Anterior cingulate cortex (tissue), 58 donors: Measurements from ENCODE around the gene TCF19.

Source experiments
- DNase-seq, 58 donors: peaks; one replicate each; lab custom pipeline; 2025; lab: John Stamatoyannopoulos, UW

TCF19 gene

DNA sequence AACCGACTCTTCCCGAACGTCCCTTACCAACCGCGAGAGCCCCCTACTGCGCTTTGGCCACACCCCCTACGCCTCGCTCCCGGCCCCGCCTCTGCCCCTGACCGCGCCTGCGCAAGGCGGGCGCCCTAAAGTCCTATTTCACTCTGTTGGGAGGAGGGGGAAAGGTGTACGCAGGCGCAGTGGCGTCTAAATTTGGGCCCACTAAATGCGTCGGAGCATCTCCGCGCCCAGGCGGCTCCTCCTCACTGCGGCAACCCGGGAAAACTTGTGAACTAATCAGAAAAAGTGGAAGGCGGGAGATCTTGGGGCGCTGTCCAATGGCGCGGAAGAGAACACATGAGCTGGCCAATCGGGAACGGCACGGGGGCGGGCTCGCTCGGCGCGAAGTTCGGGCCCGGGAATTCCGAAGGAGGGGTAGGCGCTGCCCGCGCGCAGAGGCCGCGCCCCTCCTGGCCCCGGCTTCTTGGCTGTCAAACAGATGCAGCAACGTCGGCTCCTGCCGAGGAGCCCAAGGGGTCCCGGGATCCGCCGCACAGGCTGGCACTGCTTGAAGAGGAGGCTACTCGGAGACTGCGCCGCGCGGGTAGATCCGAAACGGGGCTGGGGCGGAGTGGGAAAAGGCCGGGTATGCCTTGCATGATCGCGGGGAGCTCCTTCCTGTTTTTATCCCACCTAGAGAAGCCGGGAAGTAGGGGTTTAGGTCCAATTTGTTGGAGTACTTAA, at the start of gene TCF19:
Gene TCF19, plus strand, starts transcription at position 450 of the 723 bp plus-strand sequence. CDS start 881 bp downstream, outside the sequence.
- peak; percentile 88 to 98 (median 96) for DNase-seq

DNA sequence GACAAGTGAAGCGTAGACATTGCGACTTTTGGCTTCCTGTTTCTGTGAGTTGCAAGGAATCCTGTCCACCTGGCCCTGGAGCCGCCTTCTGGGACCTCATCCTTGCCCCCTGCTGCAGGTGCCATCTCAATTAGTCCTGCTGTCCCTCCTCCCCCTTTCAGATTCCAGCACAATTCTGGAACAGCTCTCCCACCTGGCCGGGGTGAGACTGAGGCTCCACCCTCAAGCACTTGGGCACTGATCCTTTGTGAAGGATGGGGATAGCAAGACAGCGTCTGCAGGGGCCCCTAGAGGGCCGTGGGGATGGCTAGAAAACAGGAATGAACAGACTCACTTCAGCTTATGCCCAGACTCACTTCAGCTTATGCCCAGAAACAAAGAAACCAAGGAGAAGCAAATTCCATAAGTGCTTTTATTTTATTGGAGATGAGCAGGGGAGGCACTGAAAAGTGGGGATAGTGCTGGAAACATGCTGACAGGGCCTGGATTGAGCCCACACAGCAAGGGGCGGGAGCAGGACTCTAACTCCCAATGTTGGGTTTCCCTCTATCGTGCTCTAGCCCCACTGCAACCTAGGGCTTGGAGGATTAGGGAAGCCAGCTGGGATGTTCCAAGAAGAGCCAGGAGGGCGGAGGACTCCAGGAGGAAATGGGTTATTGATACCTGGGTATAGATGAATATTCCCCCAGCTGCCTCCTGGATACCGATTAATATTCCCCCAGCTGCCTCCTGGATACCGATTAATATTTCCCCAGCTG, 47.4 kb upstream of the TCF19 start:
- DNase-seq: no peak

GRCh38 chr6:31111712-31112111, 46.7 kb upstream of the TCF19 start:
- DNase-seq: no peak

DNA sequence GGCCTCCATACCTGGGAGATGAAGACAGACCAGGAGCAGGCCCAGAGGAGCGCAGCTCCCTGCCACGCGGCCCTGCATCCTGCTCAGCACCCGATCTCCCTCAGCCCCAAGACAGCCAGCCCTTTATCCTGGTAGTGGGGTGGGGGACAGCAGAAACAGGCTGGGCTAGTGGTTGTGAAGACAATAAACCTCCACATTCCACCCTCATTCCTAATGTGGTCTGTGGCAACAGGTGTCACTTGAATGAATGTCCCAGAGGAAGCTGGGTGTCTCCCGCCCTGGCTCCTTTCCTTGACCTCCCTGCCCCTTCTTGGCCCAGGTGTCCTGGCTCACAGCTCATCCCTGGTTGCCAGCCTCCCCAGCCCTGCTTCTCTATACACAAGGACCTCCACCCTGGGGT, 45.9 kb upstream of the TCF19 start, which contains the start of gene C6orf15:
Gene C6orf15, minus strand, starts transcription at position 98 of the 400 bp plus-strand sequence. Its CDS starts 20 bp downstream, at position 78.
- no peak for DNase-seq

DNA sequence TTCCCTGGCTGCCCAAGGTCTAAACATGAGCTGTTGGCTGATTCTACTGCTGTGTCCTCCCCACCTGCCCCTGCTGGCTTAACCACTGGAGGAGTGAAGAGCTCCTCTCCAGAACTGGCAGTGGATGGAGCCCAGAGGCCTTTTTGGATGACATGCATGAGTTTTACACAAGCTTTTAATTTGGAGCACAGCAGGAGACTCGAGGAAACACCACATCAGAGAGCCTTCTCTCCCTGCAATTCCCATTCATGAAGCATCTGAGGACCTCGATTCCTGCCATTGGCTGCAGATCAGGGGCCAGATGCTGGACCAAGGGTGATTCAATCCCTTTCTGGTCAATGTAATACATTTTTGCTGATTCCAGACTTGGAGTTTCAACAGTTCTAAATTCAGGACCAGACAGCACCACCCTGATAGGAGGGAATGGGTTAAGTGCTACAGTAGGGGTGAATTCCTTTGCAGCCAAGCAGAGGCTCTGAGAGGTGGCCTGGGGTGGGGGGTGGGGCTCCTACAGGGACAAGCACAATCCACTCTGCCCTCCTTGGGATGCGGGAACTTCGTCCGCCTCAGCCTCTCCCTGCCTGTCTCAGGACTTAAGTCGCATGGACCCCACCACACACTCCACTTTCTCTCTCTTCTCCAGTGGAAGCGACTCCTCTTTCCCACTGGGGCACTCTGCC, 44.4 kb upstream of the TCF19 start:
- DNase-seq: no peak

- peak in 21 of 58 donors; percentile 4 to 77 (median 21) for DNase-seq
These were observed 43.9 kb upstream of the TCF19 start, which contains the start of gene PSORS1C1 for GRCh38 chr6:31114541-31114878. TSS of gene PSORS1C1 (plus strand) at chr6:31114800. CDS start at chr6:31129633, 14,833 bp downstream.

- DNase-seq: peak in 4 of 58 donors; percentile 3 to 54 (median 31)
These were observed 43.2 kb upstream of the TCF19 start for GRCh38 chr6:31114970-31115849.

DNA sequence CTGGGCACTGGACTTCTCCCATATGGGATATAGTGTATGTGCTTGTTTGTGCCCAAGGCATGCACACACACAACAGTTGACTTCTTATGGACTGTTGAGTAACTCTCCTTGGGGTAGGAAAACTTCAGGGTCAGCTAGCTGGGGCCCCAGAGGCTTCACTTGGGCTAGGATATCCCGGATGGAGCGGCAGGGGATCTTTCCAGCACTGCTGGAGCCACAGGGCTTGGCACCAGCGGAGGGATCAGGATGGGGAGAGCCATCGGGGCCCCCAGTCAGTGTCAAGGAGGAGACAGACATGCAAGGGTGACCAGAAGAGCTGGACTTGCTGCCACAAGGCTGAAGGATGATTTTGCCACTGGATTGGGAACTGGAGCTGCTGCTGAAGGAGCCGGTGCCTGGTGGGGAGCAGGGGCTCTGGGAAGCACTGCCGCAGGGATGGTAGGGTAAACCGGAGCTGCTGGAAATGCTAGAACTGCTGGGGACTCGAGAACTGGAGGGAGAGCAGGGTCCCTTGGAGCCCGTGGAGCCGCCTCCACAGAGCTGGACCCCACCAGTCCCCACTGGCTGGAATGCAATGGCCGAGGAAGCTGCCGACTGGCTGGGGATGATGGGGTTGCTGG, 42.3 kb upstream of the TCF19 start:
- no peak for DNase-seq

GRCh38 chr6:31116661-31117385, 41.6 kb upstream of the TCF19 start:
- DNase-seq: peak in 1 of 58 donors; percentile 29

DNA sequence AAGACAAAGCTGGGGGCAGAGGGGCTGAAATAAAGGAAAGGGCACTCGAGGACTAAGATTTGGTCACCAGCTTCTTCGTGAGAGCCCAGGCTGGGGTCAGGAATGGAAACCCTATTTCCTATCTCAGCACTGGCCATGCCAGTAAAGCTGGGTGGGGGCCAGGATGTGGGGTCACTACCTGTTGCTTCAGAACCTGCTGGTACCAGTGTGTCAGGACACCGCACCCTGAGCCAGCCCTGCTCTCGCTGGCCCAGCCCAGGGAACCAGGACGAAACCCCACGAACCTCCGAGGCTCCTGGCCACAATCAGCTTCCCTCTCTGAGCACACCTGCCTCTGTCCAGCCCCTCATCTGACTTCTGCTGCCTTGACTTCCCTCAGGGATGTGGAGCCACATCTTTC, 40.2 kb upstream of the TCF19 start:
- DNase-seq: no peak

DNA sequence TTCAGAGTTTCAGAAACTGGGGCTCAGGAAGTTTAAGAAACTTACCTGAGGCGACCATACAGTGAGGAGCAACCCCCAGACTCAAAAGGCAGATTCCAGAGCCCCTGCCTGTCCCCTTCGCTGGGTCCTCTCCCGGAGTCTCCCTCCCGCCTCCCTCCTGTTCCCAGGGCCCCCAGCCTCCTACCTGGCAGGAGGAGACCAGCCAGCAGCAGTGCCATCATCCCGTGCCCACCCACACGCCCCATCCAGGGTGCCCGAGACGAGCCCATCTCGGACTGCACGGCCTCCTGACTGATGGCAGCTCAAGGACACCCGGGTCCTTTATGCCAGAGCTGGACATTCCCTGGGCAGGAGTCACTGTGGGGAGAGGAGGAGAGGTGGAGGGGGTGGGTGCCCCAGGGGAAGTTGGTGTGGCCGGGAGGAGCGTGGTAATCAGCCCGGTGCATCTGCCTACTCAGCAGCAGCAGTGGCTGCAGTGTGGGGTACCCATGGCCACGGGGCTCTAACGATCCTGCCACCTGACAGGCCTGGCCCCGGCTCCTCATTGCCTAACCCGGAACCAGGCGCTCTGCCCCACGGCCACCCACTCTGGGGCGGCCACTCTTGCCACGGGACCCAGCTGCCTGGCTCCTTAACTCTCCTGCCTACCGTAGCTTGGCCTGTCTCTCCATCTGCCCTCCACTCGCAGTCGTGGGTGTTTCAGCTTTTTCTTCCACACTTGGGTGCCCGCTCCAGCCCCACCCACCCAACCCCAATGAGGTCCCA, 38.1 kb upstream of the TCF19 start, which contains the start of gene CDSN:
Gene CDSN, minus strand, starts transcription at position 296 of the 765 bp plus-strand sequence. Its CDS starts 27 bp downstream, at position 269.
- no peak for DNase-seq

DNA sequence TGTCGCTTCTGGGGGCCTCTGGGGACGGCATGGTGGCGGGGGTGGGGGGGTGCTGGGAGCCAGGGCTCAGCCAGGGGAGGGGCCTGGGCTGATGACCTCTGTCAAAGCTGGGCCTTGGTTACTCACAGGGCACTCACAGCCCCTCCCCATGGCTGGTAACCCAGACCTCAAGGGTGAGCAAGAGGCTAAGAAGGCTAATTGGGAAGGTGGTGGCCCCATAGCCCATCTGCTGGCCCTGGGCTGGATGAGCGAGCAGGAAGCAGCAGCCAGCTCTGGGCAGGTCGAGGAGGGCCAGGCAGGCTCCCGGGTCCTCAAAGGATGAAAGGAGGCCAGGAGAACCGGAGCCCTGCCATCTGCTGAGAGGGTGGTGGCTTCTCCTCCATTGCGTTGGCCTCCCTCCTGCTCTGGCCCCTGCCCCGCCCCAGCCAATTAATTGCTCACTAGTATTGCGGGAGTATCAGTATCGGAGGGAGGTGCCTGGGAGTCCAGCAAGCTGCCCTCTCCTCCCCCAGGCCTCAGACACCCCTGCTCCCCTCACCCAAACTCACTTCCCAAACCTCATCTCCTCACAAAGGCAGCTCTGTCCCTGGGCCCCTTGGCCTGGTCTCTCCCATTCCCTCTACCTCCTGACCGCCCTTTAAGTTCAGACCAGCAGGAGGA, 37.1 kb upstream of the TCF19 start:
- no peak for DNase-seq

DNA sequence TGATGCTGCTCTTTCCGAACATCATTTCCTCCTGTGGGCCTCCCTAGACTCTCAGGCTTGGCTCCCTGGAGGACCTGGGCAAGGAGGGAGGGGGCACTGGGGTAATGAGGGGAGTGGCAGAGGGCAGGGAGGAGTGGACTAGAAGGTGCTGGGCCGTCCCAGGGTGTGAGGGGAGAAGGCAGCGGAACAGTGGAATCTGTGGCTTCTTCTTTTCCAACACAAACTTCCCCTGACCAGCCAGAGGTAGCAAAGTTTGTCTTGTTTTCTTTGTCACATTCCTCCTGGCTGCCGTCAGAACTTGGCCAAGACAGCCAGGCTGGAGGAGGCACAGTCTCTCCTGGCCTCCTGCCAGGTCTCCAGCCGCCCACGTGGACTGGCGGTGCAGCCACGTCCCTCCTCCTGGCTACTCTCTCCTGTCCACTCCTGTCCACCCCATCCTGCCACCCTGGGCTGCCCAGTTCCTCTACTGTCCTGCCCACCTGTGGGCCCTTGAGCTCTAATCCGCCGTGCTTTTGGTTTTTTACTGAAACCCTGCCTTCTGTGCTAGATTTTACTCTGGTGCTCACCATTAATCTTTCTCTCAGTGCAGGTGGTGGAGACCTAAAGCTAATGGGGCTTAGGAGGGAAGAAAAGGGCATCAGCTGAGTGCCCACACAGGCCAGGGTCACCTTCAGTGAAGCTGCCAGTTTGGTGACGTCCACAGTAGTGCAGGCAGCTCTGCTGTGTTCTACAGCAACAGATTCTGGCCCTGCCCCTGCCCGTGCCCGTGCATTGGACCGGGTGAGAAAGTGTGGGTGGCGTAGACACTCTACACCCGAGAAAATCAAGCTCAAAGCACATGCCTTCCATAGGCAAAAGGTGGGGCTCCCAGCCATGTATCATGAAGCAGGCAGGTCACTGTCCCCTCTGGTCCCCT, 35.3 kb upstream of the TCF19 start:
- peak in 48 of 58 donors; percentile 3 to 64 (median 27) for DNase-seq

GRCh38 chr6:31125162-31125561, 33.2 kb upstream of the TCF19 start:
- DNase-seq: no peak

- no peak for DNase-seq
These were observed 32.6 kb upstream of the TCF19 start for GRCh38 chr6:31125586-31126363.
